ENCODE measurements around the gene KRTAP1-3. TPM values are rescaled to one million over a fixed set of nuclear protein-coding genes. Genes with fewer than 3 reads are reported as not detected.
"Not testable (repeated sequence)": the region's sequence is repeated elsewhere in the genome, so short reads cannot be mapped to it uniquely, and the experiment has no call there.

The KRTAP1-3 gene
- total RNA-seq, 4 donors from 2014 or later, result not detected

DNA sequence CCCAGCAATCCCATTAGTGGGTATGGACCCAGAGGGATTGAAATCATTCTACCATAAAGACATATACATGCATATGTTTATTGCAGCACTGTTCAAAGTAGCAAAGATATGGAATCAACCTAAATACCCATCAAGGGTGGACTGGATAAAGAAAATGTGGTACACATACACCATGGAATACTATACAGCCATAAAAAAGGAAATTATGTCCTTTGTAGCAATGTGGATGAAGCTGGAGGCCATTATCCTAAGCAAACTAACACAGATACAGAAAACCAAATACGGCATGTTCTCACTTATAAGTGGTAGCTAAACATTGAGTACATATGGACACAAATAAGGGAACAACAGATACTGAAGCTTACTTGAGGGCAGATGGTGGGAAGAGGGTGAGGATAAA is 22.9 kb upstream of the KRTAP1-3 start:
- H3K4me3 ChIP-seq, result no peak overlapping the region
- no peak for TF ChIP-seq EP300 (IDR thresholded peaks at IDR 0.05)
- no peak overlapping the region for H3K27ac ChIP-seq
- peaks cover 0 to 11% (median 0%) of the 10 kb centered on the region in 3 donors for H3K9me3 ChIP-seq
- no peaks in the 10 kb centered on the region for H3K4me1 ChIP-seq
- no peaks in the 10 kb centered on the region for H3K36me3 ChIP-seq
- peaks cover 30% of the 10 kb centered on the region for H3K27me3 ChIP-seq
- no peak for ATAC-seq
- WGBS, 2 donors (ENCODE audit: low coverage in 1 of 2), result 86 to 100% methylated on average over 1 of the region's 1 CpG

DNA sequence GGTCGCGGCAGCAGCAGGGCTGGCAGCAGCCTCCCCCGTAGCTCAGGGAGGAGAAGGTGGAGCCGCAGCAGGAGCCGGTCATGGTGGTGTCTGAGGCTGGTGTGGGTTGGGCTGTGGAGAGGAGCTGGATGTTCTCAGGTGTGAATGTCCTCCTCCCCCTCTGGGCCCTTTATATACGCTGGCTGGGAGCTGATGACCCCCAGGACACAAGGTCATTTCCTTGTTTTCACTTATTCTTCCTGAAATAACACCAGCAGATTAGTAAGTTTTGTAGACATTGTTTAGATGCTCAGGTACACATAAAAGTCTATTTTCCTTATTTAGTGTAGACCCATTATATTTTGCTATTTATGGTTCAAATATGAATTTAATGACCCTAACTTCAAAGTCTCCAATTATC is 20.5 kb upstream of the KRTAP1-3 start, which contains the start of gene KRTAP2-2:
KRTAP2-2 (minus strand) TSS at position 101 of the 400 bp plus-strand sequence; CDS start at position 82, 19 bp downstream.
- Histone ChIP-seq H3K9me3 (peaks cover 0 to 11% (median 0%) of the 10 kb centered on the region in 3 donors), H3K27me3 (peaks cover 32% of the 10 kb centered on the region)
- not testable (repeated sequence) for ATAC-seq, H3K4me3 ChIP-seq, H3K4me1 ChIP-seq, H3K27ac ChIP-seq, H3K36me3 ChIP-seq
- WGBS, 2 donors (ENCODE audit: low coverage in 1 of 2), result 30% methylated on average over 1 of the region's 6 CpGs; no CpG with 5 or more reads in 1 of the 2 donors

DNA sequence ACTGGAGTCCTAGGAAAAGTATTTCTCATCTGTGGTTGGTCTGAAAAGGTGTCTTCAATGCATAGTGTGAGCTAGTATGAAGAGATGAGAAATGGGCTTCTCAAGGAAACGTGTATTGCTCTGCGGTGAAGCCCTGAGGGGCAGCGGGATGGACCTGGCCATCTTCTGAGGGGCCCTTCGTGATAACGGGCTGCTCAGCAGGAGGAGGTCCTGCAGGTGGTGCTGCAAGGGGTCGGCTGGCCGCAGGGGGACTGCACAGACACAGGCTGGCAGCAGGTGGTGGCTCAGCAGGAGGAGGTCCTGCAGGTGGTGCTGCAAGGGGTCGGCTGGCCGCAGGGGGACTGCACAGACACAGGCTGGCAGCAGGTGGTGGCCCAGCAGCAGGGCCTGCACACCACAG is 19.9 kb upstream of the KRTAP1-3 start:
- 40% methylated on average over 1 of the region's 9 CpGs; no CpG with 5 or more reads in 1 of the 2 donors for WGBS, 2 donors (ENCODE audit: low coverage in 1 of 2)
- not testable (repeated sequence) for H3K27ac ChIP-seq, H3K36me3 ChIP-seq, H3K4me3 ChIP-seq, ATAC-seq, H3K4me1 ChIP-seq
- Histone ChIP-seq H3K27me3 (peaks cover 31% of the 10 kb centered on the region), H3K9me3 (peaks cover 0 to 11% (median 0%) of the 10 kb centered on the region in 3 donors)

DNA sequence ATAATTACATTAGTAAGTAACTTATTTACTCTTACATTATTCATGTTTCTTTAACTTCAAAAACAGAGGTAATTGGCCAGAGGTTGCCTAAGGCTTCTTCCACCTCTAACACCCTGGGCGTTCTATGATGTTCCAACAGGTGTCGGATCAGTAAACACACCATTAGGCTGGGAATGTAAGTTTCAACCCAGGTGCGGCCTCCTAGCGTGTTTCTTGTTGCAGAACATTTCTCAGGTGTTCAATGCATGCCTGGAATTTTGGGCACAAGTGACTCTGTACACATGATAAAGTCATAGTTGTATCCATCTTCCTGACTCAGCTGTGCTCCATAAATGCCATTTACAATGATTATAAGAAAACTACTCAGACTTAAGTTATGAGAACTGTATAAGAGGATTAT is 19.4 kb upstream of the KRTAP1-3 start:
- Histone ChIP-seq H3K4me1 (no peaks in the 10 kb centered on the region), H3K27me3 (peaks cover 27% of the 10 kb centered on the region), H3K36me3 (no peaks in the 10 kb centered on the region), H3K4me3 (no peak overlapping the region), H3K9me3 (peaks cover 0 to 11% (median 0%) of the 10 kb centered on the region in 3 donors), H3K27ac (no peak overlapping the region)
- TF ChIP-seq POLR2A (IDR thresholded peaks at IDR 0.05), result no peak
- TF ChIP-seq, protein P1, sequence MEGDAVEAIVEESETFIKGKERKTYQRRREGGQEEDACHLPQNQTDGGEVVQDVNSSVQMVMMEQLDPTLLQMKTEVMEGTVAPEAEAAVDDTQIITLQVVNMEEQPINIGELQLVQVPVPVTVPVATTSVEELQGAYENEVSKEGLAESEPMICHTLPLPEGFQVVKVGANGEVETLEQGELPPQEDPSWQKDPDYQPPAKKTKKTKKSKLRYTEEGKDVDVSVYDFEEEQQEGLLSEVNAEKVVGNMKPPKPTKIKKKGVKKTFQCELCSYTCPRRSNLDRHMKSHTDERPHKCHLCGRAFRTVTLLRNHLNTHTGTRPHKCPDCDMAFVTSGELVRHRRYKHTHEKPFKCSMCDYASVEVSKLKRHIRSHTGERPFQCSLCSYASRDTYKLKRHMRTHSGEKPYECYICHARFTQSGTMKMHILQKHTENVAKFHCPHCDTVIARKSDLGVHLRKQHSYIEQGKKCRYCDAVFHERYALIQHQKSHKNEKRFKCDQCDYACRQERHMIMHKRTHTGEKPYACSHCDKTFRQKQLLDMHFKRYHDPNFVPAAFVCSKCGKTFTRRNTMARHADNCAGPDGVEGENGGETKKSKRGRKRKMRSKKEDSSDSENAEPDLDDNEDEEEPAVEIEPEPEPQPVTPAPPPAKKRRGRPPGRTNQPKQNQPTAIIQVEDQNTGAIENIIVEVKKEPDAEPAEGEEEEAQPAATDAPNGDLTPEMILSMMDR (IDR thresholded peaks at IDR 0.05), result no peak
- no peak for TF ChIP-seq EP300 (IDR thresholded peaks at IDR 0.05)
- no peak for TF ChIP-seq POLR2AphosphoS5 (IDR thresholded peaks at IDR 0.05)
- 90 to 94% methylated on average over 4 of the region's 4 CpGs for WGBS, 2 donors (ENCODE audit: low coverage in 1 of 2)
- no peak for ATAC-seq

DNA sequence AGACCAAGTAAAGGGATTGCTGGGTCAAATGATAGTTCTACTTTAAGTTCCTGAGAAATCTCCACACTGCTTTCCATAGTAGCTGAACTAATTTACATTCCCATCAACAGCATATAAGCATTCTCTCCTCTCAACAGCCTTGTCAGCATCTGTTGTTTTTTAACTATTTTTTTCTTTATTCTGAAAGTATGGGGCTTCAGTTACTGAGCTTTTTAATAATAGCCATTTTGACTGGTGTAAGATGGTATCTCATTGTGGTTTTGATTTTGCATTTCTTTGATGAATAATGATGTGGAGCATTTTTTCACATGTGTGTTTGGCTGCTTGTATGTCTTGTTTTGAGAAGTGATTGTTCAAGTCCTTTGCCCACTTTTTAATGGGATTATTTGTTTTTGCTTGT is 17.9 kb upstream of the KRTAP1-3 start:
- Histone ChIP-seq H3K27ac (no peak overlapping the region), H3K27me3 (peaks cover 28% of the 10 kb centered on the region), H3K4me1 (no peaks in the 10 kb centered on the region), H3K4me3 (no peak overlapping the region), H3K36me3 (no peaks in the 10 kb centered on the region), H3K9me3 (peaks cover 0 to 7% (median 0%) of the 10 kb centered on the region in 3 donors)
- TF ChIP-seq, protein P1 (IDR thresholded peaks at IDR 0.05), result no peak
- TF ChIP-seq POLR2A (IDR thresholded peaks at IDR 0.05) (no peak), EP300 (IDR thresholded peaks at IDR 0.05) (no peak), POLR2AphosphoS5 (IDR thresholded peaks at IDR 0.05) (no peak)
- no peak for ATAC-seq

DNA sequence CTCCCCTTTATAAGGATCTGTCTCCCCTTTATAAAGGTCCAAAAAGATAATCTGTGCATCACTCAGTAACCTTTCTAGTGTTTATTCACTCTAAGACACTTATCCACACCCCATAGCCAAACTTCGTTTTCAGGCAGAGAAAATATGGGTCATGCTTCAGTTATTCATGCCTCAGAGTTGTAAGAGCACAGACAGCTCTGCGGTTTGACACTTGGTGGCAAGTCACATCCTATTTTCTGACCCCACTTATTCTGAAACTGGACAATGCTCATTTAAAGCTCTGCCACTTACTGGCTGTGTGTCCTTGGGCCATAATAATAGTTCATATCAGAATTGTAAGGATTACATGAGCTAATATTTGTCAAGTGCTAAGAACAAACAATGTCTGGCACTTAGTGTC is 14.4 kb upstream of the KRTAP1-3 start:
- Histone ChIP-seq H3K27ac (no peak overlapping the region), H3K4me1 (no peaks in the 10 kb centered on the region), H3K36me3 (no peaks in the 10 kb centered on the region), H3K4me3 (no peak overlapping the region), H3K9me3 (peaks cover 0 to 4% (median 0%) of the 10 kb centered on the region in 3 donors), H3K27me3 (peaks cover 33% of the 10 kb centered on the region)
- WGBS, 2 donors (ENCODE audit: low coverage in 1 of 2), result 44 to 60% methylated on average over 2 of the region's 2 CpGs
- ATAC-seq, result no peak
- TF ChIP-seq, protein P1 (IDR thresholded peaks at IDR 0.05), result no peak
- no peak for TF ChIP-seq POLR2A (IDR thresholded peaks at IDR 0.05)
- no peak for TF ChIP-seq POLR2AphosphoS5 (IDR thresholded peaks at IDR 0.05)
- no peak for TF ChIP-seq EP300 (IDR thresholded peaks at IDR 0.05)
